ENCODE results near the gene ANKRD61.
"Not testable (repeated sequence)": the region's sequence is repeated elsewhere in the genome, so short reads cannot be mapped to it uniquely, and the experiment has no call there.

Gene ANKRD61

GRCh38 chr7:6031567-6031966 lies 391 bp downstream of the ANKRD61 start:
- no peak for DNase-seq (ENCODE audit: low read depth in 3 of 3)

GRCh38 chr7:6032167-6032566 lies 991 bp downstream of the ANKRD61 start:
- no peak for DNase-seq (ENCODE audit: low read depth in 3 of 3)

GRCh38 chr7:6032641-6033040 lies 1.5 kb downstream of the ANKRD61 start:
- no peak for DNase-seq (ENCODE audit: low read depth in 3 of 3)

GRCh38 chr7:6035165-6035564 lies 4.0 kb downstream of the ANKRD61 start:
- no peak for DNase-seq (ENCODE audit: low read depth in 3 of 3)

GRCh38 chr7:6035686-6036085 lies 4.5 kb downstream of the ANKRD61 start:
- no peak for DNase-seq (ENCODE audit: low read depth in 3 of 3)

- DNase-seq (ENCODE audit: low read depth in 3 of 3), result no peak
These were observed 18.6 kb downstream of the ANKRD61 start for GRCh38 chr7:6049780-6050179.

GRCh38 chr7:6051185-6051584 lies 20.0 kb downstream of the ANKRD61 start:
- not testable (repeated sequence) for DNase-seq (ENCODE audit: low read depth in 3 of 3)

- no peak for DNase-seq (ENCODE audit: low read depth in 3 of 3)
These were observed 25.4 kb downstream of the ANKRD61 start for GRCh38 chr7:6056616-6057015.

GRCh38 chr7:6057316-6058129 lies 26.3 kb downstream of the ANKRD61 start:
- no peak for DNase-seq (ENCODE audit: low read depth in 3 of 3)

- DNase-seq (ENCODE audit: low read depth in 3 of 3), result not testable (repeated sequence)
These were observed 28.8 kb downstream of the ANKRD61 start for GRCh38 chr7:6059941-6060340.

GRCh38 chr7:6071406-6071805 lies 40.2 kb downstream of the ANKRD61 start:
- DNase-seq (ENCODE audit: low read depth in 3 of 3), result no peak

- no peak for DNase-seq (ENCODE audit: low read depth in 3 of 3)
These were observed 43.6 kb downstream of the ANKRD61 start for GRCh38 chr7:6074612-6075380.

GRCh38 chr7:6078548-6078947 lies 47.4 kb downstream of the ANKRD61 start:
- no peak for DNase-seq (ENCODE audit: low read depth in 3 of 3)

- DNase-seq (ENCODE audit: low read depth in 3 of 3), result not testable (repeated sequence)
These were observed 51.9 kb downstream of the ANKRD61 start for GRCh38 chr7:6083047-6083446.
